Loucy (cell line): Measurements from ENCODE around the gene KCNN2.

ENCODE experiments used
- CTCF ChIP-seq: fragments of 200-600 bp; sonication (generic); conservative IDR thresholded peaks from 2 replicates; pipeline ENCODE4 v1.5.1; 2014; ENCODE audit warnings: mild to moderate bottlenecking, antibody characterized with exemption, low read length
- EZH2phosphoT487 ChIP-seq: fragments of 200-600 bp; IDR thresholded peaks from 2 replicates; pipeline ENCODE4 v1.6.1; 2018; ENCODE audit warnings: antibody characterized with exemption, mild to moderate bottlenecking, moderate library complexity, borderline replicate concordance

- TF ChIP-seq CTCF (no peak), EZH2phosphoT487 (no peak)
These were observed 162.4 kb downstream of the KCNN2 start for GRCh38 chr5:114524221-114524620.
